ENCODE measurements around the gene CTBP2.

Gene CTBP2

DNA sequence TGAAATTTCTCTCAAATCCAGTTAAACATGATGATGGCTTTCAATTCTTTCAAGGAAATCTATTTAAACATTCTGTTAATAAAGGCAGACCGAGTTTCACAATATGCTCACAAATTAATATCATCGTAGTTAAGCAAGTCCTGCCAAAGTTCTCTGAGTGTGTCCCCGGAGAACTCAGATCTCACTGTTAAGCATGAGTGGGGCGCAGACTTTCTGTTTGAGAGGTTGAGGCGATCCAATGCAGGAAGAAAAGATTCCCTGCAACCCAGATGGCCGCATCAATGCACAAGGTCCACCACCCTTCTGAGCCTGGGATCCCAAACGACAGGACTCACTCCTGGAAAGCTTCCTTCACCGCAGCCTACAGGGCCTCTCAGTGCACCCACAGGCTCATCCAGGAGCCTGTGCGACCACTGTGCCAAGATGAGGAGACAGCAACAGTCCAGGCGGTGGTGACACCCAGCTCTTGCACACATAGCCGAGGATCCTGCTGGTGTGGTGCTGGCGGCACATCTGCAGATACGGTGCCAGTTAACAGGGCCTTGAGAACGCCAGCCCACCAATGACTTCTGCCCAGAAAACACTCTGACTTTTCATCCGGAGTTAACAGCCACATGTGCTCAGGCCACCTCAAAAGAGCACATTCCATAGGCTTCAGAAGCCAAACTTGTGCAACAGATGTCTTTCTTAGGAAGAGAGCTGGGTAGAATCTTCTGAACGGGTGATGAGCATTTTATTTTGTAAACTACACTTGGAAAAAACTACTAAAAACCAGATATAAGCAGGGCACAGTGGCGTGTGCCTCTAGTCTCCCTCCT, 116.3 kb downstream of the CTBP2 start:
- DNase-seq (ENCODE audit: low read depth in 2 of 2), result no peak

DNA sequence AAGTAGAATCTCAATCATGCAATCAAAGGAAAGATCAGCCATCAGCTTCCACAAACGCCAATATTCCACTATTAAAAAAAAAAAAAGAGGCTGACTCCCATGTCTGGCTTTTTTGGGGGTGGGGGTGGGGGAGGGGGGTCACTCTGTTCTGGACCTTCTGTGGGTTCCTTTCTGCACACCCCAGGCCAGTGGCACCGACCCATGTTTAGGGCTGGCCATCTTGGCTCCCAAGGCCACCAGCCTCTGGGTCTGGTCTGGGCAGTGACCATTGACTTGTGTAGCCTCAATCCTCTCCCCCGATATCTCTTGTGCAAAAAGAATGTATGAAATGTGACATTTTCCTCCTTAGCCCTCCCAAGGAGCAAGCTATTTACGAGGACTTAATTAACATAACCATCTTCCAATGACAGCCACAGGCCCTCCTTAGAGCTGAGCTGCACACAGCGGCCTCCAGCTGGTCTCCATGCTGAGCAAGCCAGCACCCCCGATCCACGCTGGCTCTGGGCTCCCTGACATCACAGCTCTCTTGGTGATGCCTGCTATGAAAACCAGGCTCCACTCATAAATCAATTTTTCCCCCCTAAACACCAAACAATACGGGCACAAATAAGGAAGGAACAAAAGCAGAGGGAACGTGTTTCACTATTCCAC, 118.4 kb downstream of the CTBP2 start:
- DNase-seq (ENCODE audit: low read depth in 2 of 2), result no peak

DNA sequence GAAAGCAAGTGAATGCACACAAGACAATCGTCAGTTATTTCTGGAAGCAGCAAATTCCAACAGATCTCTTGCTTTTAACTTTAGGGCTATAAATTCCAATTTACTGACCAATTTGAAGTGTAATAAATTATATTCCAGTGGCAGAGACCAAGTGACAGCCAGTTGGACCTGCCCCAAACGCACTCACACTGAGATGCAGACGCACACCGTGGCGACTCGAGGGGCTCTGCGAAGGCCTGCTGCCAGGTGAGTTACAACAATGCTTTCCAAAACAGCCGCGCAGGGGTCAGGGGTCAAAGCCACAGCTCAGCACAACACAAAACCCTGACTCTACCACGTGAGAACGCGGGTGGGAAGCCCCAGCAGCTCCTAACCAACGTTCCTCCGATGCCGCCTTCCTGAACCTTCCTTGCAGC, 121.0 kb downstream of the CTBP2 start:
- DNase-seq (ENCODE audit: low read depth in 2 of 2), result no peak

DNA sequence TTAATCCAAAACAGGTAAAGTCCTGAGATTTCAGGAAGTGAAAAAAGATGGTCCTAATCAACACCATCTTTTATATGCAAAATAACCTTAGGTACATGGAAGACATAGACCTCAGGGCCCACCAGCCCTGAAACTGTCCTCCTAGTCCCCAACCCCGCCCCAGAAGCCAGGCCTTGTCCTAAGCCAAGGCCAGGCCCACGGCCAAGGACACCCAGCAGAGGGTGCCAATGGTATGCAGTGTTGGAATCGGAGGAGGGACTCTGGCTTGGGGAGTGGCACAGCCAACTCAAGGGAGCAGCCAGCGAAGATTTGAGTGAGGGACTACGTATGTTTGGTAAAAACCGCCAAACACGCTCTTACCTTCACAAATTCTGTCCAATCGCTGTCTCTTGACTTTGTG, 121.7 kb downstream of the CTBP2 start:
- DNase-seq (ENCODE audit: low read depth in 2 of 2), result no peak

DNA sequence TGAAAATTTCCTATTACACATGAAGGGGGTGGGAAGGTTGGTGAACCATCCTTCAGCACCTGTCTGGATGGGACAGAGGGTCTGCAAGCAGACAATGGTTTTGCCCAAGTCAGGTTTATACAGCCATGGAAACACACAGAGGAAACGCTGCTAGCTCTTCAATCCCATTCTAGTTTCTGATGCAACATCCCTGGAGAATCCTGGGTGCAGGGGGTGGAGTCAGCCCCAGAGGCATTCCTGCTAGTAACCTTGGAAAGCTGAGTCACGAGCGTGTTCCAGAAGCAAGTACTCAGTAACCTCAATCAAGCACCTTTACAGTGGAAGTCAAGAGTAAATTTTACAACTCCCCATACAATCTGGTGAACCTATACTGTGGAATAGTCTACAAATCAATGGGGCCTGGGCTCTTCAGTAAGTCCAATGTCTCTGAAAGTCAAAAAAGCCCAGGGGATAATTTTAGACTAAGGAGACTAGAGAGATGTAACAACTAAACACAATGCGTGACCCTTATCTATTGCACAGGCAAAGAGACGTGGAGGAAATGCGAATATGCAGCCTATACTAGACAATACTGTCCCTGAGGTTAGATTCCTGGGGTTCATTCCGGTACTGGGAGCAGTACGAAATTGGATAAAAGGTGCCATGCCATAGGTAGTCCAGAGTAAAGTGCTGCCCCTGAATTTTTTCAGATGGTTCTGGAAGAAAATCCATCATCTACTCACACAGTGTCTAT, 123.1 kb downstream of the CTBP2 start:
- no peak for DNase-seq (ENCODE audit: low read depth in 2 of 2)

DNA sequence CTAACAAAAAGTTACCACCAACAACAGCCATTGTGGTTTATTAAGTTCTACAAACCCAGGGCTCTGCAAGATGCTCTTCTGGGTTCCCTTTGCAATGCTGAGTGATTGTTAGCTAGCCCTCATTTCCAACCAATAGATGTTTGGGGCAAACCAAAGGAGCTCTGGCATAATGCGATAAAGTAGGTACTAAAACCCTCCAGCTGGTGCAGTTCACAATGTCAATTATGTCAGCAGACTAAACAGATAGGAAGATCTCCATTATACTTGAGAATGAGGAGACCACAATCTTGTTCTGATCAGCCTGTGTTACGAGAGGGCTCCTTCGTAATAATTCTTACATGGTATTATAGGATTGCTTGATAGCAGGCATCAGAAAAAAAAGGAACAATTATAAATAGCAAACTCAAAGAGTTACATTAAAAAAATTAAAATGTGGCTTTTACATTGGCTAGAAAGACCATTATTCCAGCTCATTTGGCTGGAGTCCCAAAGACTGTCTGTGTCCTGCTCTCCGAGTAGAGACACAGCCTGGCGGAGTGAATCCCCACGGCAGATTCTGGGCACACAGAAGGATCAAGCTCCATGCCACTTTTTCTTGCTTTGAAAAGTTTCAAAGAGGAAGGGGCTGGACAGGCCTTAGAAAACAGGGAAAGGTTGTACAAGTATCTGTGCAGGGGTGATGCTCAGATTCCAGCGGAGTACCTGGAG, 124.6 kb downstream of the CTBP2 start:
- DNase-seq (ENCODE audit: low read depth in 2 of 2), result no peak

DNA sequence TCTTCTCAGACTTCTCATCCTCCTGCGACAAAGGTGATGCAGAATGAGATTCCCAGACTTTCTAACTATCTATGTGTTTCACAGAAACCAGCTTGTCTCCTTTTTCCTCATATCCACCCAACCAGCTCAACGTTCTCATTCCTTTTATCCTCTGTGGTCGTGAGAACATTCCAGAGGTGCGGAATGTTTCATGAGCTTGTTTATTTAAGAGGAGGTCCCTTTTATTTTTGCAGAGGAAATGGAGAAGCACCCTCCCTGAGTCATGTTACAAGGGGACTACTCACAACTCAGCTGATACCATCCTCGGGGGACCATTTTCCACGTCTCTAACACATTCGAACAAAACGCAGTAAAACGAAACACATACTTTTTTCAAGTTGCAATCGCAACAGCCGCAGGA, 125.2 kb downstream of the CTBP2 start:
- DNase-seq (ENCODE audit: low read depth in 2 of 2), result no peak

DNA sequence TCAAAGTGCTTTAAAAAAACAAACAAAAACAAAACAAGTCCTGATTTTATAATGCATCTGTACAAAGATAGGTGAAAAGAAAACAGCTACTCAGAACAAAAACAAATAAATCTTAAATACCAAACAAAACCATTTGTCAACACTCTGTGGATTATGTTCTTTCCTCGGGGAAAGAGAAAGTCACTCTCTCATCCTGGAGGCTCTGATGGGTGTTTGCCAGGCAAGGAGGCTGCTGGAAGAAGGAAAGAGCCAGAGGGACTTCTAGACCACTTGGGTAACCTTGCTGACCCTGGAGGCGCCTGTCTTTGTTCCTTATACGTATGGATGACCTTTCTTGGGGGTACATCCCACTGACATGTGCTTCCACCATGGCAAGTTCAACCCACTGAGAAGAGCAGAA, 125.7 kb downstream of the CTBP2 start:
- no peak for DNase-seq (ENCODE audit: low read depth in 2 of 2)

DNA sequence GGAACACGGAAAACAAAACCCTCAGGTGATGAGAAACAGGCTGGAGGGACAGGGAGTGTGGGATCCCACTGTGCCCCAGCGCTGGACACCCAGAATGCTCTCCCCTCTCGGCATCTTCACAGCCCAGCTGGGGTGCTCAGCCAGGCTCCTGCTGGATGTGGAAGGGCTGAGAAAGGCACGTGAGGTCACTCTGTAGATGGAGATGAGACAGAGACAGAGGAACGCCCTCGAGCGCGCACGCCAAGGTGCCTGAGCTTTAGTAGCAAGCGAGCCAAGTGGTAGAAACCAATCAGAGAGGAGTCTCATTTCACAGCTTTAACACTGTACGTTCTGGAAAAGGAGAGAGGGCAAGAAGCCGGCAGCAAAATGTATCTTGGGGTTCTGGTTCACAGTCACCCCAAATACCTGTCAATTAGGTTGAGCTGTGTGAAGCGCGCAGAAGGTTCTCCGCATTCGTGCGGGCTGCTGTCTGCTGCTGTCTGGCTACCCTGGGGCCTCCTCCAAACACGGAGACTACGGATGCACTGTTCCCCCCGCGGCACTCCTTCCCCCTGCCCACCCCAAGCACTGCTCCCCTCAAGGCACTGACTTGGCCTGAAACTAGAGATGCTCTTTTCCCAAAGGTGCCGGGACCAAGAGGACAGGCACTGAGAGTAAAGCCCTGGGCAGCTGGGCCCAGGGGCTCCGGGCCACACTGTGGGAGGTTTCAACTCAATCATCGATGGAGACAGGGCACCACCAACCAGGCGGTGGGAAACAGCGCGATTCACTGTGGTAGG, 127.0 kb downstream of the CTBP2 start:
- no peak for DNase-seq (ENCODE audit: low read depth in 2 of 2)

DNA sequence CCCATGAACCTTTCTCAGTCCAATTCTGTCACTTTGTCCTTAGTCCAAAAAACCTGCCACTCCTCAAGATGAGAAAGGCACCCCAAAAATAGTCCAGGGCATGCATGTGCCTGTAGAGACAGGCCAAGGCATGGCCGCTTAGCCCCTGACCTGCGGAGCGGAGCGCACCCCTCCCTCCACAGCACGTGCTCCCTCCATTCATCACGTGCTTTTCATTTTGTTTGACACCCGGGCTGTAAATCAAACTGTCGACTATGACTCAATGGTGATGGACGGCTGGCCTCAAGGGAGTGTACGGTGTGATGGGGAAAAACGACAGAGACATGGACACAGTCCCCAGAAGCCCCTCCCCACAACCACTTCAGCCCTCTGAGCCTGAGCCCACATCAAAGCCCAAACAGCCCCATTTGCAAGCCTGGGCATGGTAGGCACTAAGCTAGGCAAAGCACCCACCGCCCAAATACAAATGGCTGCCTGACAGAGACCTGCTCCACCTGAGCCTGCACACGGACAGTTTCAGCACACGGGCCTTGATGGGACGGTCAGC, 127.8 kb downstream of the CTBP2 start:
- DNase-seq (ENCODE audit: low read depth in 2 of 2), result no peak

DNA sequence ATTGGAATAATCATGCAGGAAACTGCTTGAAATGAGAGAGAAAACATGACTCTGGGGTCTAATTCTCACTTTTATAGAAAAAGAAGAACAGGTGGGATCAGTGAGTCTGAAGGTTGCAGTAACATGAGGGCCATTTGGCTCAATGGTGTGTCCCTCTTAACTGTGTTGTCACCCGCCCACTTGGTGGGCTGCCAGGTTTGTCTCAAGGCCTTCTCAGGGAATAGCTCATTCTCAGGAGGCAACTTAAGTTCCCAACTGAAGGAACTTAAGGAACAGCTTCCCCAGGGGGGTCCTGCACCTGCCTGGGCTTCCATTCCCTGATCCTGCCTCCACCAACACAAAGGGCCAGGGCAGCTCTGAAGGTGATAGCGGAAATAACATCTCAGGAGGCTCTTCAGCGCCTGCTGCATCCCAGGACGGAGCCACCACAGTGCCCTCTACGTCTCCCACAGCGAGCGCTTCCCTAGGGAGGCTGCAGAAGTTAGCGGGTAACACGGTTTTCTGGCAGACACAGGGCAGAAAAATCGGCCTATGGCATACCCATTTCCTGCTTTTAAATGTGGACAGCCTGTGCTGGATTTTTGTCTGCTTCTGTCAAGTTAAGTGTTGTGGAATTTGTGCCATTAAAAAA, 129.7 kb downstream of the CTBP2 start:
- no peak for DNase-seq (ENCODE audit: low read depth in 2 of 2)

DNA sequence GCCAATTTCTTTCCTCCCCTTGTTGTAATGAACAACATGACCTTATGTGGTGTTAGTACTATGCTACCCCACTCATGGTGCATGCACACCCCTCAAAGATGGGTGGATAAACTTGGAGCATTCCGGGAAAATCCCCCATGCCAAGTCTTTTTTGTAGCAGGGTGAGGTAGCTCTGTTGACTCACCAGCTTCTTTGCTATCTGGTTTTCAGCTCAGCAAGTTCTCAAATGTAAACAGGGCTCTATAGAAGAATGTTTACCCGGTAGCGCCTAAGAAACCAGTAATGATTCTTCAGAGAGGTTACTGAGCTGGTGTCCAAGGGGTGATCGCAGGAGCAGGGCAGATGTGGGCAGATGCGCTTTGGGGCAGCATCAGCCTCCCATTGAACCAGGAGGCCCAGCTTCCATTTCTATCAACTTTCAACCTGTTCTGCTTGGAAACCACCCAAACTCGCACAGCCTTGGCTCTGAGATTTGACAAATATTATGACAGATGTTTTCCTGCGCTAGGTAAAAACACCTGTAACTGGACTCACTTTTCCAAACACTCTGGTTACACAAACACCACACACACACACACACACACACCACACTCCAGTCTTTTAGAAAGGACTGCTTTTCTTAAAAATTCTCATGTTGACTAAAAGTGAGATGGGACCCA, 130.7 kb downstream of the CTBP2 start:
- DNase-seq (ENCODE audit: low read depth in 2 of 2), result no peak

DNA sequence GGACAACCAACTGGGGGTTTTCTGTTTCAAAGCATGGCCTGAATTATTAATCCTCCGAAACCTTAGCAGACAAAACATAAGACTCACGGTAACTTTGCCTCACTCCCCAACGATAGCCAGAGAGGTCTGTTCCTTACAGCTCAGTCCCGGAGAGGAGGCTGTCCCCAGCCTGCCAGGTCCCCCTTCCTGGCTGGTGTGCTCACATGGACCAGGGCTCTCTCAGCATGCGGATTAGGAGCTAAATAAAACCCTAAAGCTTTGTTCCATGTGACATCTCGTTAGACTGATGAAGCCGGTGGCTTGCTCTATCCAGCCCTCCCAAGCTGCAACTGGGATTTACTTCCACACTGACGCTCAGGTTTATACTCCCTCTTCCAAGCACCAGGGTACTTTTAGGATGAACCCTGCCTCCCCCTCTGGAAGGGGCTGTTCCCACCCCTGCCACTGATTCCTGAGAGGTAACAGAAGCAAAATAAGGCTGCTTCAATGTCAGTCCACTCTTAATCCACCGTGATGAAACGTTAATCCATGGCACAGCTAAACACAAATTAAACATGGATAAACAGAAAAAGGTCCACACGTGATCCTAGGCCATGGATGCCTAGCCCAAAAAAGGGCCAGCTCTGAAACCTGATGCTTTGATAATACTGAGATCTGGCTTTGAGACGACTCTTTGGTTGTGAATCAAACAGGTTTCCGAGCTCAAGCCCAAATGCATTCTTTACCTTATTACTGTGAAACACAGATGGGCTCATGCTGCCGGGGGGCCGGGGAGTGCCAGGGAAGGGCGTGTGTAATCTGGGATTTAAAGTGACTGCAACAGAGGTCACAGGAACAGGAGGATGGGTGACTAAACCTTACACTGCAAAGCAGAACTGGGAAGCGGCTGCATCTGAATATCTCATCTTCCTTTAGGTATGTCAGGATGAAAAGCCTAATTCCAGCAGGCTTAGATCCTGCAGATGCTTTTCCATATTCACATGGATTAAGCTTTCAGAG, 132.2 kb downstream of the CTBP2 start:
- no peak for DNase-seq (ENCODE audit: low read depth in 2 of 2)

DNA sequence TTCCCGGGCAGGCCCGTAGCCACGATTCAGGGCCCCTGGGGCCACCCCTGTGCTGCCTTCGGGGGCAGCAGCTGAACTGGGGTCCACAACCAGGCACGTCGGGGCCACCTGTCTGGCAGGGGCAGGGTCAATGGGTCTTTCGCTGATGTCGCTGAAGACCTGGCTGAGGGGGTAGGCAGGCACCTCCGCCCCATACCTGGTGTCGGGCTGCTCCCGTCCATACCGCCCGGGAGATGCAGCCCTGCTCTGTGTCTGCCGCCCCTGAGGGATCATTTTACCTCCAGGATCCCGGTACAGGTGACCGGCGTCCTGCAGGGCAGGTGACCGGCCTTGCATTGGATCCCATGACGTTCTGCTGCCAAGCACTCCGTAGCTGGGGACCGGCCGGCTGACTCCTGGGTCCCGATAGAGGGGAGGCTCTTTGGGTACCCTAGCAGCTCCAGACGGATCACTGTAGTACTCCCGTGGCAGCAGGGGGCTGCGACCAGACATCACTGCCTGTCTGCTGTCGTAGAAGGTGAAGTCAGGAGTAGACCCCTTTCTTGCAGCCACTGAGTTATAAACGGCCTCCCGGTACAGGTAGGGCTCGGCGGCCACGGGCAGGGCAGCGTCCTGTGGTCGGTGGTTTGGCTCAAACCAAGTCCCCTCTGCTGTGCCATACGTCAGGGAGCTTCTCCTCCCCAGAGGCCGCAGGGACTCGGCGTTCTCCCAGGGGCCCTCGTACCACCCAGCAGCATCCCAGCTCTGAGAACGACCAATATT, 133.2 kb downstream of the CTBP2 start:
- DNase-seq (ENCODE audit: low read depth in 2 of 2), result no peak

DNA sequence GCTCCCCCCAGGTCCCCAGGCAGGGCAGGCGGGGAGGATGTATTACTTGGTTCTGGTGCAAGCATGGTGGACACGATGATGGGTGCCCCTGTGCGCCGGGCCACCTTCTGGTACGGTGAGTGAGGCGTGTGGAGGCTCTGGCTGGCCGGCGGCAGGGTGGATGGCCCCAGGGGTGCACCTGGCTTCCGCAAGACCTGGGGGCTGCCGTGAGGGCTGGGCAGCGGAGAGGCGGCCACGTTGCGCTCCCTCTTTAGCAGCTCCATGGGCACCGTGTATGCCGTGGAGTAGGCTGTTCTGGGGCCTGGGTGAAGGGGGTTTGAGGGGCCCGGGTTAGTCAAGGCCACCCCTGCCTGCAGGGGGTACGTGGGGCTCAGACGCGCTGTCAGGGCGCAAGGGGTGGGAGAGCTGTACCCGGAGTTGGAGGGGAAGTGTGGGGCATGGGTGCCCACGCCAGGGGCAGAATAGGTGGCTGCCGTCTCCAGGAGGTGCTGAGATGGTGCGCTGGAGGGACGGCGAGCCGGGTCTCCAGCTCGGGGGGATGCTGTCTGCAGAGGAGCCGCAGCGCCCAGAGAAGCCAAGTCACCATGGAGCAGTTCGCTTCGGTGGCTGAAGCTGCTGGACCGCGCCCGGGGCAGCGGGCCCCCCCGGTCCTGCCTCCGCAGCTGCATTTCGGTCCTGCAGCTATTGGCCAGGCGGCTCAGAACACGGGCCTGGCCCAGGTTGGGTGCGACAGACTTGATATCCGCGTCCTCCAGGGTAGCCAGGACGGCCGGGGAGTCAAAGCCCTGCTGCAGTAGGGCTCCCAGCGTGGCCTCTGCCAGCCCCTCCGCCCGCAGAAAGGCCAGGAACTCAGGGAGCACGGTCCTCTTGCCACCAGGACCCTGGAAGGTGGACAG, 134.1 kb downstream of the CTBP2 start:
- no peak for DNase-seq (ENCODE audit: low read depth in 2 of 2)

DNA sequence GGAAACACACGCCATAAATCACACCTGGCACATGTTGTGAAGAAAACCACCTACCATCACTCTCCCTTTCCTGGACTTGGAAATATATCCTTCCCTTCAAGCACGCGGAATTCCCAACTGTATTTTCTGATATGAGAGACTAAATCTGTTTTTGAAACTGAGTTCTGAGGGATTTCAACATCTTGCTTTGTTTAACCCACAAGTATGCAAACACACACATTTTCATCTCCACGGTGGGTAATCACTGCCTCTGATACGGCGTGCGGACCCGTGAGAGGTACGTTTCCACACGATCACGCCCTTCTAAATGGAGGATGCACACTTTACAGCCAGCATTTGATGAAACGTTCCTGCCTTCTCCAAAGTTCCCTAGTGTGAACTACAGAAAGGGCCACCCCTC, 135.0 kb downstream of the CTBP2 start:
- DNase-seq (ENCODE audit: low read depth in 2 of 2), result no peak

All from stimulated activated CD8-positive, alpha-beta memory T cell treated with anti-CD3 and anti-CD28 coated beads, Interleukin-7, amount 100 ng/mL, for 1 hour (primary cell).